ENCODE data around the gene COL6A3. TPM values are rescaled to one million over a fixed set of nuclear protein-coding genes. Genes with fewer than 3 reads are reported as not detected.

The COL6A3 gene
- total RNA-seq, 2 experiments from 2014 or later: 1.3 TPM

DNA sequence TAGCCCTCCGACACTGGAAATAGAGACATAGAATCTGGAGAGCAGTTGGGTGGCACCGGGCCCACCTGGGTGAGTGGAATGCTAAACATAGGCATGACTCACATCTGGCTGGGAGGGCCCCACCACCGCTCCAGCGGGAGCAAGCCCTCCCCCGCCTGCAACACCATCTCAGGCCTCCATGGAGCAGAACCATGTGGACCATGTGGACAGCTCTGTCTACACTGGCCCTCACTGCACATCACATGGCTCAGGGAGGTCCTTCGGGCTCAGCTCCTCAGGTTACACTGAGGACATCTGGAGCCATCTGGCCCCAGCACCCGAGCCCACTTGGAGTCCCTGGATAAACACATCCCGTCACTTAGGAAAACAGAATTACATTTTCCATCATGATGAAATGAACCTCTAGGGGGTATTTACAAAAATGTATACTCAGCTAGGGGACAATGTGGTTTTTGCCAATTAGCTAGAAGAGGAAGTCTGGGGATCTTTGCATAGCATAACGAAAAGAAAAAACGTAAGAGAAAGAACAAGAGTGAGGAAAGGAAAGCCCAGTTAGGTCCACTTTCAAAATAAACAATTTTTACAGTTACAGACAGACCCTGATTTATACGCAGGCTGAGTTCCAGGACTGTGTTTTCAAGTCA, 42.4 kb upstream of the COL6A3 start:
- no peaks in the 10 kb centered on the region for H3K4me1 ChIP-seq (ENCODE audit: insufficient read depth, low read length)
- intact Hi-C loops (cut with DNase I, micrococcal nuclease): no loop called here
- Mint-ChIP-seq H3K27ac (no peak overlapping the region), H3K9me3 (no peaks in the 10 kb centered on the region), H3K27me3 (no peaks in the 10 kb centered on the region), H3K4me3 (no peak overlapping the region), H3K4me1 (ENCODE audit: low read depth) (peaks cover 13% of the 10 kb centered on the region), H3K36me3 (ENCODE audit: low read depth) (no peaks in the 10 kb centered on the region)
- H3K36me3 ChIP-seq (ENCODE audit: insufficient read depth, low read length): no peaks in the 10 kb centered on the region
- ChIA-PET POLR2A (no interaction called here), CTCF (no interaction called here)
- no peaks in the 10 kb centered on the region for H3K27me3 ChIP-seq (ENCODE audit: control insufficient read depth in 1 of 2, insufficient read depth in 2 of 2, low read length in 2 of 2)
- TF ChIP-seq CTCF (IDR thresholded peaks at IDR 0.05): no peak
- ATAC-seq (ENCODE audit: poor library complexity) (no peak), DNase-seq (no peak)
- no peaks in the 10 kb centered on the region for H3K9me3 ChIP-seq (ENCODE audit: control insufficient read depth in 1 of 2, insufficient read depth in 1 of 2, low read length in 2 of 2)
- H3K4me3 ChIP-seq (ENCODE audit: low read length): no peak overlapping the region
- H3K27ac ChIP-seq (ENCODE audit: low read depth in 1 of 2, low read length in 2 of 2): no peak overlapping the region

- no peak overlapping the region for H3K4me3 ChIP-seq (ENCODE audit: low read length)
- H3K27ac ChIP-seq (ENCODE audit: low read depth in 1 of 2, low read length in 2 of 2): no peak overlapping the region
- TF ChIP-seq CTCF (IDR thresholded peaks at IDR 0.05): no peak
- DNase-seq (no peak), ATAC-seq (ENCODE audit: poor library complexity) (no peak)
- Mint-ChIP-seq H3K36me3 (ENCODE audit: low read depth) (no peaks in the 10 kb centered on the region), H3K9me3 (no peaks in the 10 kb centered on the region), H3K27ac (no peak overlapping the region), H3K4me1 (ENCODE audit: low read depth) (peaks cover 13% of the 10 kb centered on the region), H3K4me3 (no peak overlapping the region), H3K27me3 (no peaks in the 10 kb centered on the region)
- no peaks in the 10 kb centered on the region for H3K36me3 ChIP-seq (ENCODE audit: insufficient read depth, low read length)
- CTCF ChIA-PET: no interaction called here
- POLR2A ChIA-PET: no interaction called here
- no peaks in the 10 kb centered on the region for H3K4me1 ChIP-seq (ENCODE audit: insufficient read depth, low read length)
- no peaks in the 10 kb centered on the region for H3K9me3 ChIP-seq (ENCODE audit: control insufficient read depth in 1 of 2, insufficient read depth in 1 of 2, low read length in 2 of 2)
- intact Hi-C loops (cut with DNase I, micrococcal nuclease): no loop called here
- no peaks in the 10 kb centered on the region for H3K27me3 ChIP-seq (ENCODE audit: control insufficient read depth in 1 of 2, insufficient read depth in 2 of 2, low read length in 2 of 2)
Measured at GRCh38 chr2:237455764-237456163, 41.8 kb upstream of the COL6A3 start.

DNA sequence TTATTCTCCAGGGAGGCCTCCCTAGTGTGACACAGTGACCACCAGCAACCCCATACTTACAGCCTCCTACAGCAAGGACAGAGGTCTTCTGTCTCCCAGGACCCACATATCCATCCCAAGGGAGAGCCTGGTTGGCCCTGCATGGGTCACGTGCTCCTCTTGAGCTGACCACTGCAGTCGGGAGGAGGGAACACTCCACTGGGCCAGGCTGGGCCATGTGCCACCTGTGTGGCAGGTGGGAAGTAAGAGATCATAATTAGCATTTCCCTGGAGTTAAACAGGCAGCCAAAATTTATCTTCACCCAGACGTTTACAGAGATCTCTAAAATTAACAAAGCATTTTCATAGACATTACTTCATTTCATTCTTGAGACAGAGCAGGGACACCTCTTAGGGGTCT, 39.7 kb upstream of the COL6A3 start:
- Histone ChIP-seq H3K4me3 (ENCODE audit: low read length) (no peak overlapping the region), H3K27ac (ENCODE audit: low read depth in 1 of 2, low read length in 2 of 2) (no peak overlapping the region), H3K9me3 (ENCODE audit: control insufficient read depth in 1 of 2, insufficient read depth in 1 of 2, low read length in 2 of 2) (no peaks in the 10 kb centered on the region), H3K27me3 (ENCODE audit: control insufficient read depth in 1 of 2, insufficient read depth in 2 of 2, low read length in 2 of 2) (no peaks in the 10 kb centered on the region), H3K36me3 (ENCODE audit: insufficient read depth, low read length) (no peaks in the 10 kb centered on the region), H3K4me1 (ENCODE audit: insufficient read depth, low read length) (peaks cover 7% of the 10 kb centered on the region)
- no peaks in the 10 kb centered on the region for H3K27me3 Mint-ChIP-seq
- peaks cover 22% of the 10 kb centered on the region for H3K4me1 Mint-ChIP-seq (ENCODE audit: low read depth)
- no peak overlapping the region for H3K27ac Mint-ChIP-seq
- ATAC-seq (ENCODE audit: poor library complexity) (no peak), DNase-seq (no peak)
- H3K9me3 Mint-ChIP-seq: no peaks in the 10 kb centered on the region
- intact Hi-C loops (cut with DNase I, micrococcal nuclease): no loop called here
- POLR2A ChIA-PET: no interaction called here
- CTCF ChIA-PET: no interaction called here
- no peak for TF ChIP-seq CTCF (IDR thresholded peaks at IDR 0.05)
- H3K4me3 Mint-ChIP-seq: no peak overlapping the region
- H3K36me3 Mint-ChIP-seq (ENCODE audit: low read depth): no peaks in the 10 kb centered on the region
